ENCODE measurements around the gene UAP1. TPM values are rescaled to one million over a fixed set of nuclear protein-coding genes. Genes with fewer than 3 reads are reported as not detected.

UAP1 gene
- total RNA-seq: 54.1 and 56.1 TPM in 2 replicates

GRCh38 chr1:162561616-162562469 lies at the start of gene UAP1:
TSS of gene UAP1 (plus strand) at chr1:162561722. CDS start at chr1:162566069, 4,347 bp downstream.

GRCh38 chr1:162632217-162632666 lies 70.7 kb downstream of the UAP1 start, which contains the start of gene DDR2:
TSS of gene DDR2 (plus strand) at chr1:162632464. CDS start at chr1:162719064, 86,600 bp downstream.

Other genes with a start within 250 kb of the UAP1 start
- gene SPATA46, start 184.9 kb upstream of the UAP1 start, total RNA-seq: not detected in 2 replicates
- gene C1orf226, start 180.0 kb upstream of the UAP1 start, total RNA-seq: 0.77 and 1.8 TPM in 2 replicates
- gene SH2D1B, start 149.6 kb upstream of the UAP1 start, total RNA-seq: not detected in 2 replicates
- 24.1 and 25.0 TPM in 2 replicates for gene UHMK1, start 63.9 kb upstream of the UAP1 start, total RNA-seq
- 94.6 and 158 TPM in 2 replicates for gene DDR2, start 70.7 kb downstream of the UAP1 start, total RNA-seq
- 8.2 and 16.6 TPM in 2 replicates for gene HSD17B7, start 229.0 kb downstream of the UAP1 start, total RNA-seq

Measured in pericardium fibroblast (primary cell).